OCI-LY7 (cell line): ENCODE data around the gene FAM111B.

Experiments used
- CTCF ChIP-seq: fragments of 200-600 bp; sonication (generic); conservative IDR thresholded peaks from 2 replicates; pipeline ENCODE4 v1.5.1; 2014; ENCODE audit warnings: mild to moderate bottlenecking, antibody characterized with exemption, low read length, moderate library complexity, mixed read lengths
- EZH2phosphoT487 ChIP-seq: fragments of 200-600 bp; sonication (generic); IDR thresholded peaks from 2 replicates; pipeline ENCODE4 v1.6.1; 2018; ENCODE audit warnings: low read depth, borderline replicate concordance, mild to moderate bottlenecking, mixed run types, antibody characterized with exemption, low read length, moderate library complexity, mixed read lengths

DNA sequence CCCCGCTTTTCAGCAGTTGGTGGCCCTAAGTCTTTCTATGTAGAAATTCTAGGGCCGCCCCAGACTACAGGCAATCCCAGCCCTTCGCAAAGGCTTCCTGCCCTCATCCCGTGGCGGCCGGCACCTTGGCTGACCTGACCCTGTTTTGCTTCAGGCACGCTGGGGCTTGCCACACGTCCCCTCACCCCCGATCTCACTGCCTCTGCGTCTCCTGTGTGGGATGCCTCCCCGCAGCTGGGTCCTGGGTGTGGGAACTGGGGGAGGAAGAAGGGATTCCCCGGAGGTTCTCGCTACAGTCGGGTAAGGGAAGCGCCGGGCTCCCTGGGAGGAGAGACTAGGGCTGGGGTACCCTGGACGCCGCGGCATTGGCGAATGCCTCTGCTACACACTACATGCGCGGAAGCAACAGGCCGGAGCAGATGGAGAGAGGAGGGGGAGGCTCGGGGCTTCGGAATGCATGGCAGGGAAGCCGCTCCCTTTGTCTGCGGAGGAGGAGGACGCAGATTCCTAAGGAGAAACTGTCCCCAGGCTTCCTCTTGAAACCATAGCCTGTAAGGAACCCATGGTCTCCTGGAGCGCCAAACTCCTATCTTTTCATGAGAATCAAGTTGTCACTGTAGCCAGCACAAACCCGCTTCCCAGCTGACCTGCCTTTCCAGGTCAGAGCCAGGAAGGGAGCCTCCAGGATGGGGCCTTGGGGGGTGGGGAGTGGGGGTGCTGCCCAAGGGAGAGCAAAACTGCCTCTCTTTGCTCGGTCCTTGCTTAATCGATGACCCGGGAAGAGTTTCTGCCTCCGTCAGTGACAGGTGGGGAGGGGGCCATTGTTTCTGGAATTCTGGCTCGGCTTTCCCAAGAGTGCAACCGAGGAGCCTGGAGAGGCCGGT is 66.3 kb downstream of the FAM111B start:
- TF ChIP-seq CTCF (no peak), EZH2phosphoT487 (no peak)
